AG04450 (cell line): ENCODE measurements around the gene ORM1. TPM values are rescaled to one million over a fixed set of nuclear protein-coding genes. Genes with fewer than 3 reads are reported as not detected.
A peak's percentile ranks its signal among the peaks of the same experiment; 100 is the strongest.

Source experiments
- CTCF ChIA-PET: fragments of 300-600, 350-600 bp; formaldehyde crosslinking; extraction: SDS; loops from one replicate; lab custom pipeline; 2022; ENCODE audit warnings: antibody characterized with exemption, inconsistent platforms; lab: Charles Lee
- POLR2A ChIA-PET: fragments of 350-600 bp; formaldehyde crosslinking; extraction: SDS; loops from one replicate; lab custom pipeline; 2021; ENCODE audit warnings: antibody characterized with exemption, inconsistent platforms; lab: Yijun Ruan, JAX
- DNase-seq: peaks from one replicate; pipeline ENCODE4 v3.0.0-alpha.2; 2011; ENCODE audit warnings: low read depth, low spot score
- H3K27ac ChIP-seq: one replicate; pipeline ENCODE4 v1.5.1; 2012; ENCODE audit warnings: low read depth, low read length, control low read depth
- H3K27me3 ChIP-seq: one replicate; pipeline ENCODE4 v1.6.0; 2012; ENCODE audit warnings: low read length; ENCODE audit not compliant: control insufficient read depth, insufficient read depth
- H3K4me3 ChIP-seq: 2 replicates; pipeline ENCODE4 v1.5.1; 2011; ENCODE audit warnings: mild to moderate bottlenecking, low read depth, low read length, control low read depth
- H3K9me3 ChIP-seq: 2 replicates; pipeline ENCODE4 v1.5.1; 2012; ENCODE audit warnings: low read length; ENCODE audit not compliant: control insufficient read depth, insufficient read depth
- polyA plus RNA-seq: library from polyadenylated mRNA; depleted of rRNA; stranded (reverse); fragments of >200 nt; gene quantifications from 2 replicates; pipeline ENCODE4 v1.2.3, GENCODE V29; 2011
- TF ChIP-seq, protein P1 (sequence below): IDR thresholded peaks from 2 replicates; pipeline ENCODE4 v1.5.1; 2011; ENCODE audit warnings: low read depth, low read length, control low read depth, inconsistent platforms

The ORM1 gene
- polyA plus RNA-seq, 1 experiment = 0.17 TPM

DNA sequence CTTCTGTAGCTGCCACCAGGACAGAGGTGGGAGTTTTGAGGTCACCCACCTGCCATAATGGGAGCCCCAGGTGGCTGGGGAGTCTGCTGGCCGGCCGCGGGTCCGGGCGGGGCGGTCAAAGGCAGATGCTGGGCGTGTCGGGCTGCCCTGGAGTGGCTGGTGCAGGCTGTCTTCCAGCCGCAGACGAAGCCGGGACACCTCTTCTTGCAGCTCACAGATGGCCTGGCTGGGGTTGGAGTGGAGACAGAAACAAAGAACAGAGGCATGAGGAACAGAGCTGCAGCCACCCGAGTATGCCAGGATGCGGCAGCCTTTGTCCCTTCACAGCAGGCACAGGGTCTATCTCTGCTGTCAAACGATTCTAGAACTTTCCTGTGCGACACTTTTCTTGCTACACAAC, 24.8 kb downstream of the ORM1 start:
- ChIA-PET CTCF (interaction anchor here (1.4 kb wide), 1 partner anchor 9 kb away, joined by 5 read pairs; no protein-coding TSS in a partner anchor), POLR2A (no interaction called here)

DNA sequence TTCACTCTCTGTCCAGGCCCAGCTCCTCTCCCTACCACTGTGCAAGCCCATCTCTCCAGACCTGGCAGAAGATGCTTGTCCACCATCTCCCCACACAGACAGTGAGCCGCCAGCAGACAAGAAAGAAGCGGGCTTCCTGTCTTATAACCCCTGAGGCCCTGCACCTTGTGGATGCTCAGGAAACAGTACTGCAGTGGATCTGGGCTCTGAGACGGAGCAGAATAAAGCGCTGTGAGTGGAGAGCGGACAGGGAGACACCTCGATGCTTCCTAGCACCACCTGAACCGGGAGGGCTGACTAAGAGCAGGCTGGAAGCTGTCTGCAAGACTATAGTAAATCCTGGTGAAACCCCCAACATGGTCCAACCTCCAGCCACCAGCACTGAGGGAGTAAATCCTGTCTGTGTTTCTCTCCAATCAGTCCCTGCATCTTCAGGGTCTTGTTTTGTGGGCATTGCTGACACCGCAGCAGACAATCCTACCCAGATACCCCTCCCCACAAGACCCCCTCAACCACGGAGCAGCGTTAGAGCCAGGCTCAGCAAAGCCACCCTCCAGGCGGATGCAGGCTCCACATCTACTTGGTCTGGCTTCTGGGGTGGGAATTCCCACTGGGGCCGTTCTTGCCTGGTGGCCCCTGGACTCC, 25.5 kb downstream of the ORM1 start:
- ChIA-PET CTCF (interaction anchor here (1.4 kb wide), 1 partner anchor 10 kb away, joined by 5 read pairs; no protein-coding TSS in a partner anchor), POLR2A (interaction anchor here (0.6 to 1.0 kb wide), 3 partner anchors 14 to 28 kb away, joined by 3 to 4 read pairs (median 3); no protein-coding TSS in a partner anchor)
- Histone ChIP-seq H3K27me3 (no peaks in the 10 kb centered on the region), H3K9me3 (no peaks in the 10 kb centered on the region), H3K27ac (peak overlapping the region; percentile 59), H3K4me3 (no peak overlapping the region)
- DNase-seq = no peak
- TF ChIP-seq, protein P1, sequence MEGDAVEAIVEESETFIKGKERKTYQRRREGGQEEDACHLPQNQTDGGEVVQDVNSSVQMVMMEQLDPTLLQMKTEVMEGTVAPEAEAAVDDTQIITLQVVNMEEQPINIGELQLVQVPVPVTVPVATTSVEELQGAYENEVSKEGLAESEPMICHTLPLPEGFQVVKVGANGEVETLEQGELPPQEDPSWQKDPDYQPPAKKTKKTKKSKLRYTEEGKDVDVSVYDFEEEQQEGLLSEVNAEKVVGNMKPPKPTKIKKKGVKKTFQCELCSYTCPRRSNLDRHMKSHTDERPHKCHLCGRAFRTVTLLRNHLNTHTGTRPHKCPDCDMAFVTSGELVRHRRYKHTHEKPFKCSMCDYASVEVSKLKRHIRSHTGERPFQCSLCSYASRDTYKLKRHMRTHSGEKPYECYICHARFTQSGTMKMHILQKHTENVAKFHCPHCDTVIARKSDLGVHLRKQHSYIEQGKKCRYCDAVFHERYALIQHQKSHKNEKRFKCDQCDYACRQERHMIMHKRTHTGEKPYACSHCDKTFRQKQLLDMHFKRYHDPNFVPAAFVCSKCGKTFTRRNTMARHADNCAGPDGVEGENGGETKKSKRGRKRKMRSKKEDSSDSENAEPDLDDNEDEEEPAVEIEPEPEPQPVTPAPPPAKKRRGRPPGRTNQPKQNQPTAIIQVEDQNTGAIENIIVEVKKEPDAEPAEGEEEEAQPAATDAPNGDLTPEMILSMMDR = no peak

More for the DNA sequence above, 24.8 kb downstream of the ORM1 start:
- Histone ChIP-seq H3K4me3 (no peak overlapping the region), H3K27ac (no peak overlapping the region), H3K9me3 (no peaks in the 10 kb centered on the region), H3K27me3 (no peaks in the 10 kb centered on the region)
- TF ChIP-seq, protein P1 = no peak
- DNase-seq = no peak

DNA sequence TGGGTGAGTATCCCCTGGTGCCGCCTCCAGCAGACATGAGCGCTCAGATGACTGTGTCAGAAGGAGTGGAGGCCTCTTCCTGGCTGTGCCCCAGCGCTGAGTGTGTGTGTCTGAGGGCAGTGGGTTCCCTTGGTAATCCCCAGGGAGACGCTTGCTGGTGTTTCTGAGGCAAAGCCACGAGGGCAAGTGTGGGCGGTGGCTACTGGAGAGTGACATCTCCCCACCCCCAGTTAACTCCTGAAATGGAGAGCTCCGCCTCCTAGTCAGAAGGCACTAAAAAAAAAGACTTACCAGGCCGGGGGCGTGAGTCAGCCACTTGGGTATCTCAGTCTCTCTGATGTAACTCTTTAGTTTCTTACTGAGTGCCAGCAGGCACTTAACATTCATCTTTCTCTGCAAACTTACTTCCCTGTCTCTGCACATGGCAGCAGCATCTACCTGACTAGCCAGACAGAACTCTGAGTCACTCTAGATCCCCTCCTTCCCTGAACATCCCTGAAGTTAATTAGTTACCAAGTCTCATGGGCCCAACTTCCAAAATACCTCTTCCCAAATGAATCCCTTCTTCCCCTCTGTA, 26.1 kb downstream of the ORM1 start:
- DNase-seq = peak; percentile 94
- TF ChIP-seq, protein P1 = no peak
- peak overlapping the region; percentile 59 for H3K27ac ChIP-seq
- H3K27me3 ChIP-seq = no peaks in the 10 kb centered on the region
- no peaks in the 10 kb centered on the region for H3K9me3 ChIP-seq
- CTCF ChIA-PET = no interaction called here
- POLR2A ChIA-PET = interaction anchor here (0.6 to 1.0 kb wide), 3 partner anchors 14 to 29 kb away, joined by 3 to 4 read pairs (median 3); no protein-coding TSS in a partner anchor
- no peak overlapping the region for H3K4me3 ChIP-seq

DNA sequence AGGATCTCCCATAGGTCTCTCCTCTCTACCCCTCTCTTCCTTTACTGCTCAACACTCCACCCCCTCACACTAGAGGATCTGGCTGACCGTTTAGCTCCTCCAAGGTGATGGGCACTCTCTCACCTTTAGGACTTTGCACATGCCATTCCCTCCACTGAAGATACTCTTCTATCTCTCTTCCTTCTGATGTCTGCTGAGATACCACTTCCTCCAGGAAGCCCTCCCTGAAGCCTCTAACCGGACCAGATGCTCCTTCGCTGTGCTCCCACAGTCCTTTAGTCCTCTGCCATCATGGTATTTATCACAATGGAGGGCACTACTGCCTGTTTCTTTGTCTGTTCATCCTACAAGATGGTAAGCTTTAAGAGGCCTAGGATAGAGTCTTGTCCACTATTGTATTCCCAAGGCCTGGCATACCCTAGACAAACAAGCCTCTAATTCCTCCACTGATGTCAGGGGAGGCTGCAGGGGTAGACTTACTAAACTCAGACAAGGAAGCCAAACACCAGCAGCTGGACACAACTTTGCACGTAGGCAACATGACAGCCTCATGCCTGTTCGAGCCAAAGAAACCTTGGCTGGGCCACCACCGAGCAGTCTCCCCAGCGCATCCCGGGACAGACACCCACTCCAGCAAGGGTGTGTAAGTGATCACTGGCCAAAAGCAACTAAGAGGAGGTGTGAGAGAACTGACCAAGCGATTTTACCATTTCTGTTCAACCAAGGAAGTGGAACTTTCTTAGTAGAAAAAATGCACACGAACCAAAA, 27.0 kb downstream of the ORM1 start:
- CTCF ChIA-PET = no interaction called here
- no peaks in the 10 kb centered on the region for H3K9me3 ChIP-seq
- peak overlapping the region; percentile 59 for H3K27ac ChIP-seq
- no peak overlapping the region for H3K4me3 ChIP-seq
- TF ChIP-seq, protein P1 = no peak
- H3K27me3 ChIP-seq = no peaks in the 10 kb centered on the region
- DNase-seq = no peak
- POLR2A ChIA-PET = no interaction called here
